Activated CD8-positive, alpha-beta memory T cell treated with anti-CD3 and anti-CD28 coated beads for 1 hour (primary cell): Measurements from ENCODE around the gene SLC7A5.
"Not testable (repeated sequence)": the region's sequence is repeated elsewhere in the genome, so short reads cannot be mapped to it uniquely, and the experiment has no call there.

ENCODE experiments used
- DNase-seq, 2 donors: peaks; one replicate each; pipeline ENCODE4 v3.0.0-alpha.2; 2020; ENCODE audit warnings: low read depth in 1 of 2; ENCODE audit errors: extremely low read depth in 1 of 2

The SLC7A5 gene

GRCh38 chr16:87835882-87836331 is 33.4 kb downstream of the SLC7A5 start:
- no peak for DNase-seq

- no peak for DNase-seq
Measured at GRCh38 chr16:87834668-87835473, 34.4 kb downstream of the SLC7A5 start.

GRCh38 chr16:87834005-87834667 is 35.2 kb downstream of the SLC7A5 start:
- no peak for DNase-seq

- DNase-seq, result no peak
Measured at GRCh38 chr16:87833548-87833947, 35.8 kb downstream of the SLC7A5 start.

- no peak for DNase-seq
Measured at GRCh38 chr16:87832741-87833502, 36.4 kb downstream of the SLC7A5 start.

GRCh38 chr16:87832137-87832527 is 37.2 kb downstream of the SLC7A5 start:
- DNase-seq, result no peak

- DNase-seq, result no peak
Measured at GRCh38 chr16:87831421-87832136, 37.7 kb downstream of the SLC7A5 start.

- no peak for DNase-seq
Measured at GRCh38 chr16:87830673-87831420, 38.5 kb downstream of the SLC7A5 start.

GRCh38 chr16:87829988-87830672 is 39.2 kb downstream of the SLC7A5 start:
- DNase-seq, result no peak

- no peak for DNase-seq
Measured at GRCh38 chr16:87829622-87829980, 39.7 kb downstream of the SLC7A5 start.

GRCh38 chr16:87828907-87829621 is 40.2 kb downstream of the SLC7A5 start:
- no peak for DNase-seq

GRCh38 chr16:87828071-87828906 is 41.0 kb downstream of the SLC7A5 start:
- DNase-seq, result no peak

GRCh38 chr16:87827588-87827915 is 41.8 kb downstream of the SLC7A5 start:
- not testable (repeated sequence) for DNase-seq

- DNase-seq, result no peak
Measured at GRCh38 chr16:87826798-87827587, 42.3 kb downstream of the SLC7A5 start.

- not testable (repeated sequence) for DNase-seq
Measured at GRCh38 chr16:87826407-87826797, 42.9 kb downstream of the SLC7A5 start.

- DNase-seq, result not testable (repeated sequence)
Measured at GRCh38 chr16:87825842-87826120, 43.5 kb downstream of the SLC7A5 start.

- DNase-seq, result no peak
Measured at GRCh38 chr16:87824991-87825841, 44.1 kb downstream of the SLC7A5 start.
